ENCODE results near the gene PLGLB1. TPM values are rescaled to one million over a fixed set of nuclear protein-coding genes. Genes with fewer than 3 reads are reported as not detected.
"Not testable (repeated sequence)": the region's sequence is repeated elsewhere in the genome, so short reads cannot be mapped to it uniquely, and the experiment has no call there.

PLGLB1 gene
- total RNA-seq, 1 donor from 2014 or later = 6.9 TPM

- not testable (repeated sequence) for H3K27ac Mint-ChIP-seq; DNase-seq (ENCODE audit: low spot score, unreplicated experiment); H3K9me3 Mint-ChIP-seq (ENCODE audit: low read depth); H3K4me1 Mint-ChIP-seq (ENCODE audit: low read depth); H3K4me3 Mint-ChIP-seq (ENCODE audit: low read depth); H3K36me3 Mint-ChIP-seq (ENCODE audit: insufficient read depth); H3K27me3 Mint-ChIP-seq
Measured at GRCh38 chr2:87023988-87024615, 2.5 kb upstream of the PLGLB1 start.

GRCh38 chr2:87021043-87021442 lies 601 bp downstream of the PLGLB1 start:
- not testable (repeated sequence) for H3K4me3 Mint-ChIP-seq (ENCODE audit: low read depth); H3K4me1 Mint-ChIP-seq (ENCODE audit: low read depth); H3K27me3 Mint-ChIP-seq; DNase-seq (ENCODE audit: low spot score, unreplicated experiment); H3K27ac Mint-ChIP-seq; H3K36me3 Mint-ChIP-seq (ENCODE audit: insufficient read depth); H3K9me3 Mint-ChIP-seq (ENCODE audit: low read depth)

GRCh38 chr2:87019053-87019452 lies 2.6 kb downstream of the PLGLB1 start:
- not testable (repeated sequence) for DNase-seq (ENCODE audit: low spot score, unreplicated experiment); H3K27me3 Mint-ChIP-seq; H3K36me3 Mint-ChIP-seq (ENCODE audit: insufficient read depth); H3K4me3 Mint-ChIP-seq (ENCODE audit: low read depth); H3K4me1 Mint-ChIP-seq (ENCODE audit: low read depth); H3K9me3 Mint-ChIP-seq (ENCODE audit: low read depth); H3K27ac Mint-ChIP-seq

GRCh38 chr2:87014489-87015169 lies 7.0 kb downstream of the PLGLB1 start:
- DNase-seq (ENCODE audit: low spot score, unreplicated experiment); H3K4me1 Mint-ChIP-seq (ENCODE audit: low read depth); H3K27ac Mint-ChIP-seq; H3K27me3 Mint-ChIP-seq; H3K9me3 Mint-ChIP-seq (ENCODE audit: low read depth); H3K4me3 Mint-ChIP-seq (ENCODE audit: low read depth); H3K36me3 Mint-ChIP-seq (ENCODE audit: insufficient read depth): not testable (repeated sequence)

GRCh38 chr2:87004398-87004797 lies 17.2 kb downstream of the PLGLB1 start:
- H3K27ac Mint-ChIP-seq; H3K9me3 Mint-ChIP-seq (ENCODE audit: low read depth); H3K4me3 Mint-ChIP-seq (ENCODE audit: low read depth); DNase-seq (ENCODE audit: low spot score, unreplicated experiment); H3K4me1 Mint-ChIP-seq (ENCODE audit: low read depth); H3K27me3 Mint-ChIP-seq; H3K36me3 Mint-ChIP-seq (ENCODE audit: insufficient read depth): not testable (repeated sequence)

Other genes with a start within 250 kb of the PLGLB1 start
- gene CD8A, start 230.9 kb downstream of the PLGLB1 start, total RNA-seq = 0.13 and 0.19 TPM in 2 replicates
- gene CD8B, start 160.0 kb downstream of the PLGLB1 start, total RNA-seq = 0.62 TPM in 1 of 2 replicates, not detected in the other
- gene RGPD1, start 79.7 kb downstream of the PLGLB1 start, total RNA-seq = 3.1 and 5.1 TPM in 2 replicates

All from progenitor cell of endocrine pancreas (in vitro differentiated cells).